A549 (cell line): ENCODE results near the gene CGREF1. TPM values are rescaled to one million over a fixed set of nuclear protein-coding genes. Genes with fewer than 3 reads are reported as not detected.

Experiments
- ATAC-seq, 2 experiments: fragments of 200-7000 bp in 1 of 2; fragments of >200 bp in 1 of 2; cut with Nextera tagmentation in 1 of 2; cut with Tn5 transposase in 1 of 2; 3 replicates each; pipeline versions ENCODE4 v1.8.0 to v1.9.1; 2018 to 2020; ENCODE audit warnings: mild to moderate bottlenecking in 1 of 2, moderate library complexity in 1 of 2
- CTCF ChIA-PET: fragments of 300-600 bp; sonication (Branson Sonifier 250); formaldehyde crosslinking; extraction: SDS; loops from one replicate; lab custom pipeline; 2021; ENCODE audit warnings: antibody characterized with exemption, inconsistent platforms; lab: Yijun Ruan, JAX
- POLR2A ChIA-PET: fragments of 350-600 bp; formaldehyde crosslinking; extraction: SDS; loops from one replicate; lab custom pipeline; 2021; ENCODE audit warnings: antibody characterized with exemption, inconsistent platforms; lab: Yijun Ruan, JAX
- DNase-seq, 2 experiments: peaks; one replicate each; pipeline versions ENCODE4 v3.0.0 to v3.0.0-alpha.2; 2011 to 2016; ENCODE audit warnings: low read depth in 1 of 2, low spot score in 1 of 2
- FAIRE-seq: peaks from 2 replicates; lab custom pipeline; 2011; peaks lifted over from hg19 to GRCh38; lab: Jason Lieb, UNC
- H3K27ac ChIP-seq, 2 experiments: fragments of >200 bp; sonication (Bioruptor Twin); formaldehyde crosslinking; 3 replicates each; pipeline ENCODE4 v1.5.1; 2016 to 2017
- H3K4me1 ChIP-seq: fragments of >200 bp; sonication (Bioruptor Twin); formaldehyde crosslinking; 3 replicates; pipeline ENCODE4 v1.6.1; 2016
- H3K4me2 ChIP-seq: fragments of >200 bp; sonication (Bioruptor Twin); formaldehyde crosslinking; 3 replicates; pipeline ENCODE4 v1.6.1; 2016
- H3K4me3 ChIP-seq: fragments of >200 bp; sonication (Bioruptor Twin); formaldehyde crosslinking; 3 replicates; pipeline ENCODE4 v1.5.1; 2016
- H3K9me3 ChIP-seq: fragments of >200 bp; sonication (Bioruptor Twin); formaldehyde crosslinking; 3 replicates; pipeline ENCODE4 v1.6.1; 2016
- ATOH8 ChIP-seq: fragments of 250-450 bp; sonication (Bioruptor Pico); IDR thresholded peaks from 2 replicates; pipeline ENCODE4 v1.5.0; 2020; ENCODE audit warnings: low read depth, mild to moderate bottlenecking, moderate library complexity
- BCL3 ChIP-seq: fragments of >200 bp; sonication (Bioruptor Twin); formaldehyde crosslinking; IDR thresholded peaks from 3 replicates; pipeline ENCODE4 v1.6.1; 2016
- BHLHE40 ChIP-seq: IDR thresholded peaks from 2 replicates; pipeline ENCODE4 v1.6.1; 2012; ENCODE audit warnings: low read depth, low read length, inconsistent platforms
- CBX2 ChIP-seq: fragments of 200-600 bp; sonication (generic); IDR thresholded peaks from 2 replicates; pipeline ENCODE4 v1.6.1; 2016; ENCODE audit warnings: low read depth, mild to moderate bottlenecking, borderline replicate concordance
- CBX8 ChIP-seq: fragments of 200-600 bp; sonication (generic); IDR thresholded peaks from 2 replicates; pipeline ENCODE4 v1.6.1; 2016
- CEBPB ChIP-seq, 2 experiments: fragments of >200 bp in 1 of 2; sonication (Bioruptor Twin) in 1 of 2; formaldehyde crosslinking in 1 of 2; IDR thresholded peaks; 2 replicates each; pipeline ENCODE4 v1.6.1; 2012 to 2016
- EHMT2 ChIP-seq: fragments of 200-600 bp; sonication (generic); IDR thresholded peaks from 2 replicates; pipeline ENCODE4 v1.6.1; 2016; ENCODE audit warnings: antibody characterized with exemption, low read depth, mild to moderate bottlenecking, moderate library complexity
- ELK1 ChIP-seq: fragments of 150-350 bp; IDR thresholded peaks from 2 replicates; pipeline ENCODE4 v1.6.1; 2014; ENCODE audit warnings: low read depth, mild to moderate bottlenecking, low read length
- EP300 ChIP-seq, 2 experiments: fragments of >200 bp; sonication (Bioruptor Twin); formaldehyde crosslinking; IDR thresholded peaks; 2 replicates in 1 of 2; 3 replicates in 1 of 2; pipeline ENCODE4 v1.6.1; 2016 to 2017
- ESRRA ChIP-seq: fragments of 150-350 bp; IDR thresholded peaks from 2 replicates; pipeline ENCODE4 v1.6.1; 2014; ENCODE audit warnings: mild to moderate bottlenecking, low read length, borderline replicate concordance
- FOSB ChIP-seq: fragments of 250-450 bp; sonication (Bioruptor Pico); IDR thresholded peaks from 2 replicates; pipeline ENCODE4 v1.5.0; 2020; ENCODE audit warnings: mild to moderate bottlenecking, moderate library complexity
- FOSL2 ChIP-seq, 2 experiments: fragments of 450-650 bp in 1 of 2; fragments of >200 bp in 1 of 2; sonication (Bioruptor Twin) in 1 of 2; formaldehyde crosslinking; IDR thresholded peaks; 2 replicates each; pipeline versions ENCODE4 v1.5.0 to v1.6.1; 2016 to 2020; ENCODE audit warnings: mild to moderate bottlenecking in 1 of 2, moderate library complexity in 1 of 2
- FOXS1 ChIP-seq: fragments of 250-450 bp; sonication (Bioruptor Pico); IDR thresholded peaks from 2 replicates; pipeline ENCODE4 v1.5.0; 2020; ENCODE audit warnings: mild to moderate bottlenecking, moderate library complexity
- HDAC2 ChIP-seq: fragments of 200-600 bp; sonication (generic); IDR thresholded peaks from 2 replicates; pipeline ENCODE4 v1.6.1; 2016
- HES2 ChIP-seq: fragments of >200 bp; sonication (Bioruptor Twin); formaldehyde crosslinking; IDR thresholded peaks from 2 replicates; pipeline ENCODE4 v1.6.1; 2016
- HMGXB4 ChIP-seq: fragments of 250-450 bp; sonication (Bioruptor Pico); IDR thresholded peaks from 2 replicates; pipeline ENCODE4 v1.5.0; 2021; ENCODE audit warnings: mild to moderate bottlenecking, moderate library complexity, borderline replicate concordance
- HOXB5 ChIP-seq: fragments of 250-450 bp; sonication (Bioruptor Pico); IDR thresholded peaks from 2 replicates; pipeline ENCODE4 v1.5.0; 2020; ENCODE audit warnings: mild to moderate bottlenecking, moderate library complexity
- KDM1A ChIP-seq: fragments of 200-600 bp; sonication (generic); IDR thresholded peaks from 2 replicates; pipeline ENCODE4 v1.6.1; 2016; ENCODE audit warnings: low read depth, mild to moderate bottlenecking
- MAZ ChIP-seq: fragments of 150-350 bp; IDR thresholded peaks from 2 replicates; pipeline ENCODE4 v1.6.1; 2014; ENCODE audit warnings: antibody characterized with exemption, low read depth, low read length, borderline replicate concordance
- NPAS2 ChIP-seq: fragments of 250-450 bp; sonication (Bioruptor Pico); IDR thresholded peaks from 2 replicates; pipeline ENCODE4 v1.8.0; 2022; ENCODE audit warnings: mild to moderate bottlenecking, moderate library complexity, borderline replicate concordance
- PHF8 ChIP-seq: fragments of 200-600 bp; sonication (generic); IDR thresholded peaks from 2 replicates; pipeline ENCODE4 v1.6.1; 2016; ENCODE audit warnings: low read depth, mild to moderate bottlenecking, antibody characterized with exemption, moderate library complexity, borderline replicate concordance
- POLR2A ChIP-seq: IDR thresholded peaks from 2 replicates; pipeline ENCODE4 v1.6.1; 2012; ENCODE audit warnings: mild to moderate bottlenecking, low read length
- POLR2AphosphoS2 ChIP-seq: conservative IDR thresholded peaks from 2 replicates; pipeline ENCODE4 v1.6.1; 2012; ENCODE audit warnings: low read length, improper control_type of control experiment, inconsistent platforms
- RAD21 ChIP-seq, 2 experiments: fragments of >200 bp in 1 of 2; sonication (Bioruptor Twin) in 1 of 2; formaldehyde crosslinking in 1 of 2; IDR thresholded peaks in 1 of 2; conservative IDR thresholded peaks in 1 of 2; 2 replicates in 1 of 2; 3 replicates in 1 of 2; pipeline ENCODE4 v1.6.1; 2012 to 2018; ENCODE audit warnings: inconsistent platforms in 1 of 2
- RCOR1 ChIP-seq: fragments of 150-350 bp; IDR thresholded peaks from 2 replicates; pipeline ENCODE4 v1.6.1; 2014; ENCODE audit warnings: antibody characterized with exemption, low read length, low read depth
- SMC3 ChIP-seq: fragments of >200 bp; sonication (Bioruptor Twin); formaldehyde crosslinking; IDR thresholded peaks from 3 replicates; pipeline ENCODE4 v1.6.1; 2018; ENCODE audit warnings: inconsistent platforms
- SREBF2 ChIP-seq: fragments of 450-650 bp; IDR thresholded peaks from 2 replicates; pipeline ENCODE4 v1.6.1; 2014; ENCODE audit warnings: mild to moderate bottlenecking, moderate library complexity
- TP53 ChIP-seq: fragments of 250-450 bp; sonication (Bioruptor Pico); IDR thresholded peaks from 2 replicates; pipeline ENCODE4 v1.5.0; 2021; ENCODE audit warnings: mild to moderate bottlenecking, moderate library complexity
- USF2 ChIP-seq: fragments of 450-650 bp; IDR thresholded peaks from 2 replicates; pipeline ENCODE4 v1.6.1; 2014; ENCODE audit warnings: antibody characterized with exemption
- ZC3H11A ChIP-seq: fragments of 450-650 bp; IDR thresholded peaks from 2 replicates; pipeline ENCODE4 v1.6.1; 2014; ENCODE audit warnings: antibody characterized with exemption, mild to moderate bottlenecking
- WGBS: methylation state at CpG from one replicate; pipeline ENCODE4 v1.1.6; 2017; ENCODE audit errors: missing lambda C conversion rate; 5-methylcytosine and 5-hydroxymethylcytosine counted together
- polyA plus RNA-seq, 4 experiments: library from polyadenylated mRNA; depleted of rRNA in 3 of 4; stranded (reverse); fragments of >200 nt; fragmentation: RNase III in 1 of 4; extraction: RNeasy Plus Mini Kit Qiagen cat#74134 plus additional on column Dnase treatment in 1 of 4; gene quantifications; 2 replicates in 3 of 4; 3 replicates in 1 of 4; pipeline ENCODE4 v1.2.3, GENCODE V29; 2011 to 2017

CGREF1 gene
- polyA plus RNA-seq, 2 of the 4 experiments (the other 2 are of a cell fraction), result 5.1 to 5.8 TPM

- POLR2A ChIA-PET, result interaction anchor here (0.6 kb wide), 1 partner anchor 16 kb away, joined by 3 read pairs; no protein-coding TSS in a partner anchor
- H3K4me1 ChIP-seq, result no peaks in the 10 kb centered on the region
- WGBS, result 70% methylated on average over 2 of the region's 2 CpGs
- no peaks in the 10 kb centered on the region for H3K9me3 ChIP-seq
- H3K4me2 ChIP-seq, result no peak overlapping the region
- TF ChIP-seq CBX2 (no peak), HDAC2 (no peak), HOXB5 (CRISPR knock-in tag) (no peak), BCL3 (no peak), USF2 (no peak), HMGXB4 (no peak), EHMT2 (no peak), FOSL2 (IDR thresholded peaks at IDR 0.05) (no peak), FOSL2 (CRISPR knock-in tag; IDR thresholded peaks at IDR 0.05) (no peak), ESRRA (no peak), ELK1 (no peak), FOXS1 (no peak), KDM1A (no peak), FOSB (CRISPR knock-in tag) (no peak), SMC3 (no peak), POLR2AphosphoS2 (no peak), POLR2A (no peak), PHF8 (no peak), HES2 (no peak), BHLHE40 (no peak), RAD21 (conservative IDR thresholded peaks at IDR 0.05 in 1 of 2, IDR thresholded peaks at IDR 0.05 in 1 of 2) (no peak)
- FAIRE-seq, result no peak
- no peak overlapping the region for H3K4me3 ChIP-seq
- H3K27ac ChIP-seq, result no peak overlapping the region
- CTCF ChIA-PET, result interaction anchor here (0.6 to 3.8 kb wide), 11 partner anchors 9 to 279 kb away, joined by 3 to 17 read pairs (median 4); partner anchors contain the start of gene KHK
- no peak for ATAC-seq
- DNase-seq, result no peak
Measured at GRCh38 chr2:27108221-27108620, 10.7 kb downstream of the CGREF1 start.

GRCh38 chr2:27105981-27106380 is 12.9 kb downstream of the CGREF1 start:
- 53% methylated on average over 3 of the region's 3 CpGs for WGBS
- no peak overlapping the region for H3K4me3 ChIP-seq
- H3K27ac ChIP-seq, result no peak overlapping the region
- no peaks in the 10 kb centered on the region for H3K4me1 ChIP-seq
- POLR2A ChIA-PET, result interaction anchor here (0.7 kb wide), 1 partner anchor 174 kb away, joined by 3 read pairs; no protein-coding TSS in a partner anchor
- ATAC-seq, result no peak
- DNase-seq, result no peak
- CTCF ChIA-PET, result interaction anchor here (0.7 to 3.8 kb wide), 8 partner anchors 21 to 197 kb away, joined by 3 to 17 read pairs (median 4); no protein-coding TSS in a partner anchor
- no peak overlapping the region for H3K4me2 ChIP-seq
- no peak for FAIRE-seq
- TF ChIP-seq RCOR1 (no peak), KDM1A (no peak), ATOH8 (CRISPR knock-in tag) (no peak), SREBF2 (no peak), NPAS2 (no peak), EP300 (IDR thresholded peaks at IDR 0.05) (no peak), MAZ (no peak), PHF8 (no peak), POLR2A (no peak), CEBPB (IDR thresholded peaks at IDR 0.05) (no peak), POLR2AphosphoS2 (no peak), CBX8 (no peak), ZC3H11A (no peak), TP53 (CRISPR knock-in tag) (no peak)
- no peaks in the 10 kb centered on the region for H3K9me3 ChIP-seq
